GM13976 (cell line): ENCODE results near the gene RAF1.
"Not testable (repeated sequence)": the region's sequence is repeated elsewhere in the genome, so short reads cannot be mapped to it uniquely, and the experiment has no call there.

Experiments
- DNase-seq: peaks from one replicate; pipeline ENCODE4 v3.0.0; 2012; ENCODE audit warnings: low spot score
- in situ Hi-C: fragments of 300-500 bp; cut with MboI; formaldehyde crosslinking; loops from one replicate; pipeline ENCODE4 v1.12.0; 2022; ENCODE audit warnings: low sequenced_read_pairs, mixed read lengths, inconsistent platforms; ENCODE audit not compliant: unreplicated experiment
- TF ChIP-seq, protein P1 (sequence below): IDR thresholded peaks from 2 replicates; pipeline ENCODE4 v1.5.1; 2012; ENCODE audit warnings: borderline replicate concordance, mild to moderate bottlenecking; ENCODE audit not compliant: insufficient read depth; ENCODE audit errors: extremely low read depth, missing control alignments, control extremely low read depth

The RAF1 gene

GRCh38 chr3:12553921-12554391 is 110.0 kb downstream of the RAF1 start:
- DNase-seq: no peak

GRCh38 chr3:12549971-12550760 is 113.8 kb downstream of the RAF1 start:
- DNase-seq: no peak
- TF ChIP-seq, protein P1, sequence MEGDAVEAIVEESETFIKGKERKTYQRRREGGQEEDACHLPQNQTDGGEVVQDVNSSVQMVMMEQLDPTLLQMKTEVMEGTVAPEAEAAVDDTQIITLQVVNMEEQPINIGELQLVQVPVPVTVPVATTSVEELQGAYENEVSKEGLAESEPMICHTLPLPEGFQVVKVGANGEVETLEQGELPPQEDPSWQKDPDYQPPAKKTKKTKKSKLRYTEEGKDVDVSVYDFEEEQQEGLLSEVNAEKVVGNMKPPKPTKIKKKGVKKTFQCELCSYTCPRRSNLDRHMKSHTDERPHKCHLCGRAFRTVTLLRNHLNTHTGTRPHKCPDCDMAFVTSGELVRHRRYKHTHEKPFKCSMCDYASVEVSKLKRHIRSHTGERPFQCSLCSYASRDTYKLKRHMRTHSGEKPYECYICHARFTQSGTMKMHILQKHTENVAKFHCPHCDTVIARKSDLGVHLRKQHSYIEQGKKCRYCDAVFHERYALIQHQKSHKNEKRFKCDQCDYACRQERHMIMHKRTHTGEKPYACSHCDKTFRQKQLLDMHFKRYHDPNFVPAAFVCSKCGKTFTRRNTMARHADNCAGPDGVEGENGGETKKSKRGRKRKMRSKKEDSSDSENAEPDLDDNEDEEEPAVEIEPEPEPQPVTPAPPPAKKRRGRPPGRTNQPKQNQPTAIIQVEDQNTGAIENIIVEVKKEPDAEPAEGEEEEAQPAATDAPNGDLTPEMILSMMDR: no peak

More at GRCh38 chr3:12553921-12554391, 110.0 kb downstream of the RAF1 start:
- in situ Hi-C loops: no loop called here
- TF ChIP-seq, protein P1: no peak

DNA sequence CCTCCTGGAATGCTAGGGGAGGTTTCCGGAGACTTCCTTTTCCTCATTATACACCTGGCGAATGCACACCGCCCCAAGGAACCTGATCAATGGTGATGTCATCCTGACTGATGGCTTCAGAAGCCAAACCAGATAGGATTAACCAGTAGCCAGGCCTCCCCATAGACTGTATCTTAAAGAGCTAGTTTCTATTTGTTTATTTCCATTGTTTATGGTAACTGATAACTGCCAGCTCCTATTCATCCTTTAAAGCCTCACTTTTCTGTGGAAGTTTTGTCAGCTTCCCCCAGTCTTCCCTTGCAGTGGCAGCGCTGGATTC is 118.5 kb downstream of the RAF1 start, which contains the start of gene MKRN2OS:
TSS of gene MKRN2OS (minus strand) at position 27 of the 319 bp plus-strand sequence. CDS start 35 bp downstream, outside the sequence.
- no peak for DNase-seq
- in situ Hi-C loops: no loop called here
- TF ChIP-seq, protein P1: no peak

More at GRCh38 chr3:12549971-12550760, 113.8 kb downstream of the RAF1 start:
- in situ Hi-C loops: no loop called here

DNA sequence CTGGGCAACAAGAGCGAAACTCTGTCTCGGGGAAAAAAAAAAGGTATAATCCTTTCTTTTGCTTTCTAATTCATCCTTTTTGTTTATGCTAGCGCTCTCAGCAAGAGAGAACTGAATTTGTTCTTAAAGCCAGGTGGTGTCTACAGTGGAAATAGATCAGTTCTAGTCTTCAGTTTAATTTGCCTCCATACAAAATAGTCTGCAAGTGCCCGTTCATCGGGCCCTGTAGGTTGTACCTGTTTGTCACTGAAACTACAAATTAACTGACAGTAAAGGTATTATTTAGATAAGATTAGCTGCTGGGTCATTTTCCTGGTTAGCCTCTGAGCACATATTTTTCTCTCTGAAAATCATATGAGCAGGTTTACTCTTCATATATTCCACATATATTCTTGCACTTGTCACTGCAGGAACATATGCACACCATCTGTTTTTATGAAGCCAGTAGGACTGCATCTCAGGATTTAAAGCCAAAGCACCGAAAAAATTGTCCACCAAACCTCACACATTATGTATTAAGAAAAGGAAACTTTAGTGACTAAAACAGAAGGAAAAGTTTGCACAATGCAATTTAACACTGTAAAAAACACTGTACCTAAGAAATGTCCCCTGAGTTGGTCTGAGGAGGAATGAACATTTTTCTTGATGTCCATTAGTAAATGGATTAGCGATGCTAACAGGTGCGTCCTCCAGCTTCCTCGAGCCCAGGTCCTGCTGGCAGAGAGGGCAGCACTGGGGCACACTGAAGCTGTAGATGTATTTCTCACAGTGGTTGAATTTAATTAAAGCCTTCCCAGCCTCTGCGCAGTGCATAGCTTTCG is 119.1 kb downstream of the RAF1 start:
- TF ChIP-seq, protein P1: no peak
- no peak for DNase-seq
- in situ Hi-C loops: no loop called here

DNA sequence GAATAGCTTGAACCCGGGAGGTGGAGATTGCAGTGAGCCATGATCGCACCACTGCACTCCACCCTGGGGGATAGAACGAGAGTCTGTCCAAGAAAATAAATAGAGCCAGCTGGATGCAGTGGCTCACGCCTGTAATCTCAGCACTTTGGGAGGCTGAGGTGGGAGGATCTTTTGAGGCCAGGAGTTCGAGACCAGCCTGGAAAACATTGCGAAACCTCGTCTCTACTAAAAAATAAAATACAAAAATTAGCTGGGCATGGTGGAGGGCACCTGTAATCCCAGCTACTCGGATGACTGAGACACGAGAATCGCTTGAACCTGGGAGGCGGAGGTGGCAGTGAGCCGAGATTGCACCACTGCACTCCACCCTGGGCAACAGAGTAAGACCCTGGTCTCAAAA is 120.4 kb downstream of the RAF1 start:
- in situ Hi-C loops, DNase-seq: not testable (repeated sequence)

GRCh38 chr3:12541625-12542024 is 122.3 kb downstream of the RAF1 start:
- in situ Hi-C loops: no loop called here
- DNase-seq: no peak
- TF ChIP-seq, protein P1: no peak

DNA sequence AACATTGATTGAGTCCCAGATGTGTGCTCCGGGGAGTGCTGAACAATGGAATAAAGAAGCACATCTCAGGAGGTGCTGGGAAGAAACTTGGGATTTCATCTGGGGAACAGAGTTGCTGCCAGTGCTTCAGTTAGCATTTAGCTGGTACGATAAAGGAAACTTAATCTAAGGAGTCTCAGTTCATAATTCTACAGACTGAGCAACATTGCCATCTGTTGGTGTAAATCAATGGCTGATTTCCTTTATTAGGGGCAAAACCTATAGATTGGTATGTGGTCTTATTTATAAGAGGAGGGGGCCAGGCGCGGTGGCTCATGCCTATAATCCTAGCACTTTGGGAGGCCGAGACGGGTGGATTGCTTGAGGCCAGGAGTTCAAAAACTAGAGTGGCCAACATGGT is 127.5 kb downstream of the RAF1 start:
- TF ChIP-seq, protein P1: no peak
- DNase-seq: no peak
- in situ Hi-C loops: no loop called here
